ENCODE measurements around the gene PRSS8. TPM values are rescaled to one million over a fixed set of nuclear protein-coding genes. Genes with fewer than 3 reads are reported as not detected.
"Not testable (repeated sequence)": the region's sequence is repeated elsewhere in the genome, so short reads cannot be mapped to it uniquely, and the experiment has no call there.

The PRSS8 gene
- polyA plus RNA-seq (ENCODE audit: insufficient read length), result 0.09 TPM

DNA sequence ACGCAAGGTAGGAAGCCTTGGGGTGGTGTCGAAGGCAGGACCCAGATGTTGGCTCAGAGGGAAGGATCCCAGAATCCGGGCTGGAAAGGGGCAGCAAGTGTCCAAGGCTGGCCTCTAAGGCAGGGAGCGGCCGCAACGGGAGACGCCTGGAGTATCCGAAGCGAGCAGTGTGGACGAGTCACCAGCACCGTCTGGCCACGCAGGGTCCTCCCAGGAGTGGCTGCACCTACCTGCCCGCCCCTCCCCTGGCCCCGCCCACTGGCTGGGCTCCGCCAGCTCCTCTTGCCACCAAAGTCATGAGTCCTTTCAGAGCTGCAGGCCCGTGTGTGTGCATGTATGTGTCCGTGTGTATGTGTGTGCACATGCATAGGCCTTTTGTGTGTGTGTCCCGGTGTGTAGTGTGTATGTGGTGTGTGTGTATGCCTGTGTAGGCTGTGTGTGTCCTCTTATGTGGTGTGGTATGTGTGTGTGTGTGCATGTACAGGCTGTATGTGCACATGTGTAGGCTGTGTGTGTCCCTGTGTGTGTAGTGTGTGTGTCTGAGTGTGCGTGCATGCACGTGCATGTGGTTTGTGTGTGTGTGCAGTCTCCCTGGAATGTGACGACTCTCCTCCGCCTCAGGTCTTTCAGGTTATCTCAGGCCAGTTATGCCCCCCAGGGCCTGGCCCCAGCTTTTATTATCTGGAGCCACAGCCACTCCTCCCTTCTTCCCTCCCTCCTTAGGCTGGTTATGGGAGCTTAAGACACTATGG, at the start of gene PRSS8:
Gene PRSS8 (minus strand): TSS at position 193 of the 752 bp plus-strand sequence. CDS start 229 bp downstream, outside the sequence.
- no peak for DNase-seq (ENCODE audit: low read depth)

DNA sequence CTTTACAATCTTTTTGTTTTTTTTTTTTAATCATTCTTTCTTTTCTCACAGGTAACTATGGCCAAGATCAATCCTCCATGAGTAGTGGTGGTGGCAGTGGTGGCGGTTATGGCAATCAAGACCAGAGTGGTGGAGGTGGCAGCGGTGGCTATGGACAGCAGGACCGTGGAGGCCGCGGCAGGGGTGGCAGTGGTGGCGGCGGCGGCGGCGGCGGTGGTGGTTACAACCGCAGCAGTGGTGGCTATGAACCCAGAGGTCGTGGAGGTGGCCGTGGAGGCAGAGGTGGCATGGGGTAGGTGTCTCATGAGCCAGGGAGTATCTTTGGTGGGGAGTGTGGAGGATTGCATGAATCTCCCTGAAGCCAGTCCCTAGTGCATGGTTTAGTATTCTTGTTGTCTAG, 49.4 kb upstream of the PRSS8 start:
- DNase-seq (ENCODE audit: low read depth), result no peak

DNA sequence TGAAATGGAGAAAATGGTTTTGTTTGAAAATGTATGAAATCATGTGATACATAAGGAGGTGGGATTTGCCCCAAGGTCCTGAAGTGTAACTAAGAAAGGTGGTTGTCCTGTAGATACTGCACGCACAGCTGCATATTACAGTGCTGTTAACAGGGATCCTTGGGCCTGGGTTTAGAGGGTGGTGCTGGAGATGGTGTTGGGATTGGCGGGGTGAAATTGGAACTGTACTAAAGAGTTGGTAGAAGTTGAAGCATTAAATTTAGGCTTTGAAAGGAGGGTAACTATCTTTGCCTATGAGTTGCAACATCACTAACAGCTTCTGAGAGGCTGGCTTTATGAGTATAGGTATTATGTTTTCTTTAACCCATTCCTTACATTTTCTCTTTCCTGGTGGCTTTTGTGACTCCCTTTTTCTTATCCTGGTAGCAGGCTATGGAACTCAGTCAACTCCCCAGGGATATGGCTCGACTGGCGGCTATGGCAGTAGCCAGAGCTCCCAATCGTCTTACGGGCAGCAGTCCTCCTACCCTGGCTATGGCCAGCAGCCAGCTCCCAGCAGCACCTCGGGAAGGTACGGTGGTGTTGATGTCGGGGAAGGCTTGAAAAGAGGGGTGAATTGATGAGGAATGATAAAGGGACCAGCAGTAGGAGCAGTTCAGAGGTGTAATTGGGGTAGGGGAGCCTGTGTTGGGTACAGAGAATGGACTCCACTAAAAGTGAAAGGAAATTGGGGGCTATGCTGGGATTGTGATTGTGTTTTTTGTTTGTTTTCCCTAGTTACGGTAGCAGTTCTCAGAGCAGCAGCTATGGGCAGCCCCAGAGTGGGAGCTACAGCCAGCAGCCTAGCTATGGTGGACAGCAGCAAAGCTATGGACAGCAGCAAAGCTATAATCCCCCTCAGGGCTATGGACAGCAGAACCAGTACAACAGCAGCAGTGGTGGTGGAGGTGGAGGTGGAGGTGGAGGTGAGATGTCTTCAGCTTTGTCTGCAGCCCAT, 48.2 kb upstream of the PRSS8 start:
- DNase-seq (ENCODE audit: low read depth), result no peak

DNA sequence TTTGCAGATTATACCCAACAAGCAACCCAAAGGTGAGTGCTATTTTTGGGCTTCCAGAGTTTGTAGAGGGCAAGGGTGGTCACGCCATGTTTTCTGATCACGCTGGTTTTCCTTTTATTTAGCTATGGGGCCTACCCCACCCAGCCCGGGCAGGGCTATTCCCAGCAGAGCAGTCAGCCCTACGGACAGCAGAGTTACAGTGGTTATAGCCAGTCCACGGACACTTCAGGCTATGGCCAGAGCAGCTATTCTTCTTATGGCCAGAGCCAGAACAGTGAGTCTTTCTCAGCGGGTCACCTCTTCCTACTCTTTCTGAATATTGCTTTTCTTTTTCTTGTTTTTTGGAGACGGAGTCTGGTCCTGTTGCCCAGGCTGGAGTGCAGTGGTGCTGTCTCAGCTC, 46.9 kb upstream of the PRSS8 start:
- no peak for DNase-seq (ENCODE audit: low read depth)

DNA sequence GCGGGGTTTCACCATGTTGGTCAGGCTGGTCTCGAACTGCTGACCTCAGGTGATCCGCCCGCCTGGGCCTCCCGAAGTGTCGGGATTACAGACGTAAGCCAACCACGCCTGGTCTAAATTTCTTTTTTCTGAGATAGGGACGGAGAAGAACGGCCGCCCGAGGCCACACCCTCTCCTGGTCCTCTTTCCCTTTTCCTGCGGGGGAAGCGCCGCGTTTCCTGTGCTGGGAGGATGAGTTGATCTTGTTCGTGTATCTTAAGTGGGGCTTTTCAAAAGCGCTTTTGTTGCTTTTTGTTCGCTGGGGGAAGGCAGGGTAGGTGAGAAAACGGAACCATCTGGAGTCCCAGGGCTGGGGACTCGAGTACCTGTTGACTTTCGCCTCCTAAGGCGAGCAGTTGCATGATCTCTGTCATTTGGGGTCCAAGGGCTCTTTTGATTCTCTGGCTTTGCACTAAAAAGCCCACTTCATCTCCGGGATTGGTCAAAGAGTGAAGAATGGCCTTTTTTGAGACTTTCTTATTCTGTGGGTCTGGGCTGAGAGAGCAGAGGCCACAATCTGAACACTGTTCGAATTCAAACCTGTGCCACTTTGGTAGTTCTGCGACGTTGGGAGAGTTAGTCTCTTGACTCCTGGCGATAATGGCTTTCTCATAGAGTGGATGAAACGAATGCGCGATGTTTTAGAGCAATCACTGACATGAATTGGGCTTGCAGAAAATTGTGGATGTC, 45.7 kb upstream of the PRSS8 start:
- DNase-seq (ENCODE audit: low read depth), result no peak

DNA sequence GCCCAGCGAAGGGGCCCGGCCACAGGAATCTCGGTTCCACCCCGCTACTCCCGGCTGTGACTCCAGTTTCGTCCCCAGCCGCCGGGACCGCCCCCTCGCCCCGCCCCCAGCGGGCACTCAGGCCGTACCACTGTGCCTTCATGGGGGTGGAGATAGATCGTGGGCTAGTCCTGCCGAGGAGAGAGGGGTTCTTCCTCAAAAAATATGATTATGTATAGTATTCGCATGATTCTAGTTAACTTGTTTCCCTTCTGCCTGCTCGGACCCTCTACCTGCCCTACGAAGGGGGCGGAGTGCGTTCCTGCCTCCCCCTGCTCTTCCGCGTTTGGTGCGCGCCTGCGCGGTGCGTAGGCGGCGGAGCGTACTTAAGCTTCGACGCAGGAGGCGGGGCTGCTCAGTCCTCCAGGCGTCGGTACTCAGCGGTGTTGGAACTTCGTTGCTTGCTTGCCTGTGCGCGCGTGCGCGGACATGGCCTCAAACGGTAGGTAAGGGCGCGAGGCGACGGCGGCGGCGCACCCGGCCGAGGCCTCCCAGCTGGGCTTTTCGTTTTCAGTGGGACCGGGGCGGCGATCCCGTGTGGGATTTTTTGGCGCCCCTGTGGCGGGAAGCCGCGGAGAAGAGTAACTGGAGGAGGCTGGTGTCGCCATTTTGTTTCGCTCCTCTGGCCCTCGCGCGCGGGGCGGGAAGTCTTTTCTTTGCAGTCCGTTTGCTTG, 44.4 kb upstream of the PRSS8 start, which contains the start of gene FUS:
Gene FUS (plus strand): TSS at position 393 of the 713 bp plus-strand sequence. CDS start 76 bp downstream, at position 469.
- peak; percentile 88 for DNase-seq (ENCODE audit: low read depth)

DNA sequence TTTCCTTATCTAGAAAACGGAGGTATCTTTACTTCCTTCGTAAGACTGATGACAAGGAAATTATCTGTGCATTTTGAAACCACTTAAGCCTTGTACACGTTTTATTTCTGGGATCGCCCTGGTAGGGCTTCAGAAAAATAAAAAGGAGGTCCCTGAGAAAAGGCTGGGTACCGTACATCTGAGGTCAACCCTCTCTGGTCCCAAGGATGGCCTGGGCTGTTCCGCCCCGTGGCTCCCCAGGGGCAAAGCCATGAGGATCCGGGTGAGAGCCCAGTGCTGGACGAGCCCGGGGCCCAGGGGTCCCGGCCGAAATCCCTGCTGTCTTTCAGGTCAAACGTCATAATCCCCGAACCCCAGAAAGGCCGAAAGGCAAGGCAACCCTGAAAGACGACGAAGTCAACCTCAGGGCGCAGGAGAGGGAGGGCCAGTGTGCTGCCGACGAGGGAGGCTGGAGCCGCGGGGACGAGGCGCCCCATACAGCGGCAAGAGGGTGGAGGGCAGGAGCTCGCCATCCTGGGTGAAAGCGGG, 43.8 kb upstream of the PRSS8 start:
- no peak for DNase-seq (ENCODE audit: low read depth)

DNA sequence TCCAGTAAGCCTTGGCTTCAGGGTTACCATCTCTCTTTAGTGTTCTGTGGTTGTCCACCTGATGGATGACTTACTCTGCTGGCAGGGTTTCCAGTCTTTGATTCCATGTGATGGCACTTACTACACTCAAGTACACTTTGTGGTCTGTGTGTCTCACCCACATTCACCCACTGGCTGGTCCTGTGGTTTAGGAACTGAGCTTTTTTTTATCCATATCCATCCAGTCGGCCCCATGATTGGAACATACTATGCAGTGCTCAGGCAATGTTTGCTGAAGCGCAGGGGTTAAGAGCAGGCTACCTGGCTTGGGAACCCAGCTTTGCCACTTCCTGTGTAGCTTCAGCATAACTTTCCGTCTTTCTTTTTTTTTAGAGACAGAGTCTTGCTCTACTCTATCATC, 41.6 kb upstream of the PRSS8 start:
- no peak for DNase-seq (ENCODE audit: low read depth)

DNA sequence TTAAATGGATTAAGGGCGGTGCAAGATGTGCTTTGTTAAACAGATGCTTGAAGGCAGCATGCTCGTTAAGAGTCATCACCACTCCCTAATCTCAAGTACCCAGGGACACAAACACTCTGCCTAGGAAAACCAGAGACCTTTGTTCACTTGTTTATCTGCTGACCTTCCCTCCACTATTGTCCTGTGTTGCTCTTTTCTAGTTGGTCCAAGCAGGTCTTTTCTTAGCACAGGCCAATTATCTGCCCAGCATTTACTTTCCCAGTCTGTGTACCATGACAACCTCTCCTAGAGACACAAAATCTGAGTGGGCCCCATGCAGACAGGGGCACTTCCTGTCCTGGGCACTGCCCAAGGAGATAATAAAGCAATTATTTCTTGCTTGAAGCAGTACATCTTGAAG, 34.5 kb upstream of the PRSS8 start:
- not testable (repeated sequence) for DNase-seq (ENCODE audit: low read depth)

DNA sequence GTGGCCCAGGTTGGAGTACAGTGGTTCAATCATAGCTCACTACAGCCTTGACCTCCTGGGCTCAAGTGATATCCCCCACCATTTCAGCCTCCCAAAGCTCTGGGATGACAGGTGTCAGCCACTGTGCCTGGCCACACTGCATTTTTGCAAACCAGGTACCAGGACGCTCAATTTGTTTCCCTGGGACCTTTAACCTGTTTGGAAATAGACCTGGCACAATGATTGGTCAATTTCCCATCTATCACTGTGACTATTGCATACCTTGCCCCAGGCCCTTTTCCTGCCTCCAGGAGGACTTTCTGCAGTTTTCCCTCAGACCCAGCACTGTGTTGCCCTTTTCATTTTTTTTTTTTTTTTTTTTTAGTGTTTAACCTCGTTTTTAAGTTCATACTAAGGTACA, 33.3 kb upstream of the PRSS8 start:
- DNase-seq (ENCODE audit: low read depth), result no peak

DNA sequence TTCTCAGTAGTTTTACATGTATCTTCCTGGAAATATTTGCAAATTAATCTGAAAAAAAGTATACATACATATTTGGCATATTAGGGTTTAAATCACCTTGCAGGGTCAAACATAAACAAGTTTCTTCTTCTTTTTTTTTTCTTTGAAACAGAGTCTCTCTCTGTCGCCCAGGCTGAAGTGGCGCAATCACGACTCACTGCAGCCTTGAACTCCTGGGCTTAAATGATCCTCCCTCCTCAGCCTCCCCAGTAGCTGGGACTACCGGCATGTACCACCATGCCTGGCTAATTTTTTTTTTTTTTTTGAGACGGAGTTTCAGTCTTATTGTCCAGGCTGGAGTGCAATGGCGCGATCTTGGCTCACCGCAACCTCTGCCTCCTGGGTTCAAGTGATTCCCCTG, 31.8 kb upstream of the PRSS8 start:
- DNase-seq (ENCODE audit: low read depth), result no peak

DNA sequence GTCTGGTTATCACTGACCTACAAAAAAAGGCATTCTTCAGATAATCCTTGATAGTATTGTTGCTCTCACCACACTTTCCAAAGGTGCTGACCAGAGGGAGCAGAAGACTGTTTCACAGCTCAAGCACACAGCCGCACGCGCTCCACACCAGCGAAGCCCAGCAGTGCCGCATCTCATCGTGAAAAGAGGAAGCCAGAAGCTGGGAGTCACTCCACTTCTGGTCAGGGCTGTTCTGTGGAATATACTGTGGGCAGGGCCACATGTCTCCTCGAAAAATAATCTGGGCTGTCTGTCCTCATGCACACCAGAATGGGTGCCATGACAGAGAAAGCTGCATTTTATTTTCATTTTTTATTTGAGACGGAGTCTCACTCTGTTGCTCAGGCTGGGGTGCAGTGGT, 21.6 kb upstream of the PRSS8 start:
- DNase-seq (ENCODE audit: low read depth), result no peak

DNA sequence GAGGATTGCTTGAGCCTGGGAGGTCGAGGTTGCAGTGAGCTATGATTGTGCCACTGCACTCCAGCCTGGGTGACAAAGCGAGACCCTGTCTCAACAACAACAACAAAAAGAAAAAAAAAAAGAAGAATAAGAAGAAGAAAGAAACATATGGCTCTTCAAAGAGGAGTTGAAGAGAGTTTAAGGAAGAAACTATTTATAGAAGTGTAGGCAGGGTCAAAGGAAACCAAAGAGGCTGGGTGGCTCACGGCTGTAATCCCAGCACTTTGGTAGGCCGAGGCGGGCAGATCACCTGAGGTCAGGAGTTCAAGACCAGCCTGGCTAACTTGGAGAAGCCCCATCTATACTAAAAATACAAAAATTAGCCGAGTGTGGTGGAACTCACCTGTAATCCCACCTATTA, 15.4 kb upstream of the PRSS8 start:
- not testable (repeated sequence) for DNase-seq (ENCODE audit: low read depth)

DNA sequence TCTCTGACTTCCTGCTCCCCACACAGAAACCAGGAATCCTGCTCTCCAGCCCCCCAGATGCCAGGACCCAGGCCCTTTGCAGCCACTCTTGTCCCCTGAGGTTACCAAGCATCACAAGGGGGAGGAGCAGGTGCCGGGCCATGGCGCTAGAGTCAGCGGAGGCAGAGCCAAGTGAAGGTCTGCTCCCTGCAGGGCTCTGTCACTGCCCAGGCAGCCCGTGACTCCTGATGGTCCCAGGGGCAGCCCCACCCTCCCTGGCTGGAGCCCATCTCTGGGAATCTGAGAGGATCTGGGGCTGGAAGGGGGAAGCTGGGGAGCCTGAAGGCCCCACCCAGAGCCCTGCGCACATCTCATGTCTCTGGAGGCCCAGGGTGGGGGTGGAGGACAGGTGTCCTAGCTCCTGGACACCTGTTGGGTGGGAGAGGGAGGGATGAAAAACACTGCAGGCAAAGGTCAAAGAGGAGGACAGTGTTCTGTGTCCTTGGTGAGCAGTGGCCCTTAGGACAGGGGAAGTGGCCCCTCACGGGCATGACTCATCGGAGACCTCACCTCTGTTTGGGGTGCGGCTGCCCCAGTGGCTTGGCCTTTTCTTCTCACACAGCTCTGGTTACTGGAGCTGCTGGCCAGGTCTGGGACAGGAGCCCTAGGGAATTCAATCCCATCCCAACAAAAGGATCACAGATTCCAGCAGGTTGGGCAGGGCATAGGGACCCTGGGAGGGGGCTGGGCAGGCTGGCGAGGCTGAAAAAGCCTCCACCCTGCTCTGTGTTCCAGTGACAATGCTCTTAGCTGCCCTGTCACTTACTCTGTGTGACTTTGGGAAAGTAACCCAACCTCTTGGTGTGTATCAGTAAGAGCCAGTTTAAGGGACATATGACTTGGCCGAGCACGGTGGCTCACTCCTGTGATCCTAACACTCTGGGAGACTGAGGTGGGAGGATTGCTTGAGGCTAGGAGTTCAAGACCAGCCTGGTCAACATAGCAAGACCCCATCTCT, 14.7 kb upstream of the PRSS8 start, which contains the start of gene PRSS36:
Gene PRSS36 (minus strand): TSS at position 173 of the 997 bp plus-strand sequence. CDS start 31 bp downstream, at position 142.
- DNase-seq (ENCODE audit: low read depth), result no peak

DNA sequence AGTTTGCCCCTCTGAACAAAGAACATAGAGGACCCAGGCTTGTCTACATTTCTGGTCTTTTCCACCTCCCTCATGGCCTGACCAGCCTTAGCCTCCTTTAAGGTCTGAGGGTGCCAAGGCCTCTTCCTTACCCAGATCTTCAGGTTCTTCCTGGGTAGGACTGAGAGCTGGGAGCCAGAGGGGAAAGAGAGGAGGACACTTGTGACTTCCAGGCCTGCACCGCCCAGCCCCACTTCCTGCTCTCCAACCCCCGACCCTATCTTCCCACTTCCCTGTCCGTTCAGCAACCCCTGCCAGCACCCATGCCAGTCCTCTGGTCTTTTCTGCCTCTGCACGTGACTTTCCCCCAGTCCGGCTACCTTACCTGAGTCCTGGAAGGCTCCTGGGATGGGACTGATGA, 13.8 kb upstream of the PRSS8 start:
- no peak for DNase-seq (ENCODE audit: low read depth)

DNA sequence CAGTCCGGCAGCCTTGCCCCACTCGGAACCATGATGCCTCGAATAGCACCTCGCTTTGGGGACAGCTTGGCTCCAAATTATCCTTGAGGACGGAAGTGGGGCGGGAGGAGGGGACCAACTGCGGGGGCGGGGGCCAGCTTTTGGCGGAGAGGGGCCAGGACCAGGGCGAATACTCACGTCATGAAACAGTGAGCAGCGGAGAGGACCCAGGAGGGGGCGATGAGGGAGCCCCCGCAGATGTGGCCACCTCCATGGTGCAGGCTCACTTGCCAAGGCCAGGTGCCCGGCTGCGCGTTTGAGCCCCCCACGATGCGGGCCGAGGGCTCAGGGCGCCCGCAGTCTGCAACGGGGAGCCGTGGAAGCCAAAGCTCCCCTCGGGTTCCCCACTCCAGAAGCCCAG, 13.4 kb upstream of the PRSS8 start:
- DNase-seq (ENCODE audit: low read depth), result no peak

DNA sequence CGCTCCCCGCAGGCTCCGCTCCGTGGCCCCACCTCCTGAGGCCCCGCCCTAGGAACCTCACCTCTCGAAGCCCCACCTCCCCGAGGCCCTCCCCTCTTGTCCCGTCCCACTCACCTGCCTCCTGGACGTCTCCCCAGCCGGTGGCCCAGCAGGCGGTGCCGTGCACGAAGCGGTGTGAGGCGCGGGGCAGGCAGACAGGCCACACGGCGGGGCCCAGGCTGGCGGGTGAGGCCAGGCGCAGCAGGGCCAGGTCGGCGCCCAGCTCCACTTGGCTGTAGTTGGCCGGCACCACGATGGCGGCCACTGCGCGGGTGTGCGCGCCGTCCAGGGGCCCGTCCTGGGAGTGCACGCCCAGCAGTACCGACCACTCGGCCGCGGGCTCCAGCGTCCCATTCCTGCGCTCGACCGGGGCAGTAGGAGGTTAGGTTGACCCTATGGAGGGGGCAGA, 12.8 kb upstream of the PRSS8 start:
- DNase-seq (ENCODE audit: low read depth), result no peak

DNA sequence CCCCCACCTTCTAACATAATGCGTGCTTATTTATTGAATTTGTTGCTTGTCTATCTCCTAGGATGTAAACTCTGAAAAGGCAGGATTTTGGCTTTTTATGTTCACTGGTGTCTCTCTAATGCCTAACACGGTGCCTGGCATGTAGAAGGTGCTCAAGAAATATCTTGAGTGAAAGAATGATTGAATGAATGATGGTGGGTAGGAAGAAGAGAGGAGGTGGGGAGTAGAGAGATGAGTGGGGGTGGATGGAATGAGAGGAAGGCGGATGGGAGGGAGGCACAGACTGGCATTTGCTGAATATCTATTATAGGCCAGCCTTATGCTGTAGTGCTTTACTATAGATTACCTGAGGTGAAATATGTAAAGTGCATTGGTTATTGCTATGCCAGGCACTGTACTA, 12.0 kb upstream of the PRSS8 start:
- DNase-seq (ENCODE audit: low read depth), result no peak

DNA sequence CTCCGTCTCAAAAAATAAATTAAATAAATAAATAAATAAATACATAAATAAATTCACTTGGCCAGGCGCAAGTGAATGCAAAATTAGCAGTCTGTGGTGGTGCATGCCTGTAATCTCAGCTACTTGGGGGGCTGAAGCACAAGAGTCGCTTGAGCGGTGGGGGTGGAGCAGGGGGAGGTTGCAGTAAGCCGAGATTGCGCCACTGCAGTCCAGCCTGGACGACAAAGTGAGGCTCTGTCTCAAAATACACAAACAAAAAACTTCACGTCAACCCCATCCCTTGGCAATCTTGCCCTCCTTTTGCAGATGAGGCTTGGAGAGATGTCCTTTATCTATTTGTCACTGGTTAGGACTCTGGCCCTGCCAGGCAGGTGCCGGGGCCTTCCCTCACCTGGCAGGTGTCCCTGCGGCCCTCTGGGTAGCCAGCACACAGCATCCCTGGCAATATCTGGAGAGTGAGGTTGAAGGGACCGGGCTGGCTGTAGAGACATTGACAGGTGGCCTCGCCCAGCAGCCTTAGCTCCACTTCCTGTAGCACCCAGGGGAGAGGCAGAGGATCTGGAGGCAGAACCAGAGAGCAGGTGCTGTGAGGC, 10.0 kb upstream of the PRSS8 start:
- no peak for DNase-seq (ENCODE audit: low read depth)

Measured in forelimb muscle (tissue), 1 donor.